AG10803 (cell line): ENCODE data around the gene MCM9.

Experiments used
- DNase-seq: peaks from one replicate; pipeline ENCODE4 v3.0.0; 2010; ENCODE audit warnings: low read depth
- H3K4me3 ChIP-seq: 2 replicates; pipeline ENCODE4 v1.5.1; 2011; ENCODE audit warnings: mild to moderate bottlenecking, low read length, control low read depth
- TF ChIP-seq, protein P1 (sequence below): conservative IDR thresholded peaks from 2 replicates; pipeline ENCODE4 v1.5.1; 2011; ENCODE audit warnings: mild to moderate bottlenecking, low read length, control low read depth, inconsistent platforms

The MCM9 gene

DNA sequence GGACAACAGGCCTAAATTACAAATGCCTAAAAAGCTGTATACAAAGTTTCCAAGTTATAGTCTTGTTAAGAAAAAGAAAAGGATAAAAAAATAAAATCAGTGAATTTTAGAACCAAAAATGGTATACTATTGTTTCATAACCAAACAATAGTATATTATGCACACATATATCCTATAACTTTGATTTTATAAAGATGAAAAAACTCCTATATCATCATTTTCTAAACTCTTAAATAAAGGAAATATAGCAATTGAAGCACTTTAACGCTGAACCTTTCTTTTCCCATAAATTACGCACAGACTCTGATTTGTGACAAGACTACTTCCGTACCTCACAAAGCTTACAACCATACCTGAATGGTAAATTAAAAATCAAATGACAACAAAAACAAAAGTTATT lies 35.9 kb upstream of the MCM9 start:
- DNase-seq, result no peak
- H3K4me3 ChIP-seq, result no peak overlapping the region
- TF ChIP-seq, protein P1, sequence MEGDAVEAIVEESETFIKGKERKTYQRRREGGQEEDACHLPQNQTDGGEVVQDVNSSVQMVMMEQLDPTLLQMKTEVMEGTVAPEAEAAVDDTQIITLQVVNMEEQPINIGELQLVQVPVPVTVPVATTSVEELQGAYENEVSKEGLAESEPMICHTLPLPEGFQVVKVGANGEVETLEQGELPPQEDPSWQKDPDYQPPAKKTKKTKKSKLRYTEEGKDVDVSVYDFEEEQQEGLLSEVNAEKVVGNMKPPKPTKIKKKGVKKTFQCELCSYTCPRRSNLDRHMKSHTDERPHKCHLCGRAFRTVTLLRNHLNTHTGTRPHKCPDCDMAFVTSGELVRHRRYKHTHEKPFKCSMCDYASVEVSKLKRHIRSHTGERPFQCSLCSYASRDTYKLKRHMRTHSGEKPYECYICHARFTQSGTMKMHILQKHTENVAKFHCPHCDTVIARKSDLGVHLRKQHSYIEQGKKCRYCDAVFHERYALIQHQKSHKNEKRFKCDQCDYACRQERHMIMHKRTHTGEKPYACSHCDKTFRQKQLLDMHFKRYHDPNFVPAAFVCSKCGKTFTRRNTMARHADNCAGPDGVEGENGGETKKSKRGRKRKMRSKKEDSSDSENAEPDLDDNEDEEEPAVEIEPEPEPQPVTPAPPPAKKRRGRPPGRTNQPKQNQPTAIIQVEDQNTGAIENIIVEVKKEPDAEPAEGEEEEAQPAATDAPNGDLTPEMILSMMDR, result no peak

DNA sequence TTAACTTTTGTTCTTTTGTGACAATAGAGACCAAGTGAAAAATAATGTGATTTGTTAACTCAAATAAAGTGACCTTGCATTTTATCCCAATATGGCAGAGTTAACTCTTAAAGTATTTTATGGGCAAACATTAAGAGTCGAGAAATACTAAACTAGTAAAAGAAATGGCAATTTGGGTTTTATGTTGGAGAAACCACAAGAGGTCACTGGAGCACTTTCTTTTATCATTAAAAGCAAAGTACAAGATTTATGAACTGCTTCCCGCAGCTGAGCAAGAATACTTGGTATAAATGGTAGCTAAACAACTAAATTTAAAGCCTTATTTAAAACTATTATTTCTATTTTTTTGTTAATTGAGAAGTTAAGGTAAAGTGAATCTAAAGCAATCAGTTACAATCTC lies 33.5 kb upstream of the MCM9 start:
- peak; percentile 8 for DNase-seq
- TF ChIP-seq, protein P1, result peak; percentile 35; the same call in 1 of the 2 replicates
- H3K4me3 ChIP-seq, result no peak overlapping the region

GRCh38 chr6:118967239-118967638 lies 32.3 kb upstream of the MCM9 start:
- TF ChIP-seq, protein P1, result no peak
- no peak overlapping the region for H3K4me3 ChIP-seq
- DNase-seq, result no peak

- H3K4me3 ChIP-seq, result no peak overlapping the region
- TF ChIP-seq, protein P1, result no peak
- no peak for DNase-seq
Measured at GRCh38 chr6:118965843-118966370, 30.9 kb upstream of the MCM9 start.

- H3K4me3 ChIP-seq, result no peak overlapping the region
- DNase-seq, result no peak
- TF ChIP-seq, protein P1, result no peak
Measured at GRCh38 chr6:118965371-118965770, 30.4 kb upstream of the MCM9 start.

- no peak overlapping the region for H3K4me3 ChIP-seq
- TF ChIP-seq, protein P1, result peak; percentile 44
- DNase-seq, result peak; percentile 29
Measured at GRCh38 chr6:118963003-118963402, 28.0 kb upstream of the MCM9 start.

GRCh38 chr6:118959903-118960302 lies 24.9 kb upstream of the MCM9 start:
- no peak overlapping the region for H3K4me3 ChIP-seq
- DNase-seq, result no peak
- TF ChIP-seq, protein P1, result no peak
